Hepatocyte (in vitro differentiated cells): ENCODE data around the gene APBA2. TPM values are rescaled to one million over a fixed set of nuclear protein-coding genes. Genes with fewer than 3 reads are reported as not detected.

Experiments
- DNase-seq: peaks from one replicate; pipeline ENCODE4 v3.0.0-alpha.2; 2016; ENCODE audit warnings: low spot score
- H2AFZ ChIP-seq: fragments of 200-600 bp; sonication (generic); 2 replicates; pipeline ENCODE4 v1.6.0; 2016; ENCODE audit warnings: antibody characterized with exemption, mild to moderate bottlenecking
- H3K27ac ChIP-seq: fragments of 200-600 bp; sonication (generic); 2 replicates; pipeline ENCODE4 v1.5.1; 2016; ENCODE audit warnings: mild to moderate bottlenecking
- H3K27me3 ChIP-seq: fragments of 200-600 bp; sonication (generic); 2 replicates; pipeline ENCODE4 v1.6.1; 2016
- H3K36me3 ChIP-seq: fragments of 200-600 bp; sonication (generic); replicated peaks from 2 replicates; pipeline ENCODE4 v1.5.1; 2016; ENCODE audit warnings: low read depth; ENCODE audit not compliant: insufficient read depth
- H3K4me1 ChIP-seq: fragments of 200-600 bp; sonication (generic); 2 replicates; pipeline ENCODE4 v1.5.1; 2016; ENCODE audit warnings: mild to moderate bottlenecking, moderate library complexity; ENCODE audit not compliant: insufficient read depth
- H3K4me2 ChIP-seq: fragments of 200-600 bp; sonication (generic); 2 replicates; pipeline ENCODE4 v1.6.0; 2016
- H3K4me3 ChIP-seq: fragments of 200-600 bp; sonication (generic); 2 replicates; pipeline ENCODE4 v1.5.1; 2016; ENCODE audit warnings: mild to moderate bottlenecking
- H3K79me2 ChIP-seq: fragments of 200-600 bp; sonication (generic); 2 replicates; pipeline ENCODE4 v1.6.0; 2017; ENCODE audit warnings: mild to moderate bottlenecking
- H3K9me2 ChIP-seq: fragments of 200-600 bp; sonication (generic); replicated peaks from 2 replicates; pipeline ENCODE4 v1.6.0; 2017; ENCODE audit warnings: mild to moderate bottlenecking; ENCODE audit not compliant: insufficient read depth
- H3K9me3 ChIP-seq: fragments of 200-600 bp; sonication (generic); 2 replicates; pipeline ENCODE4 v1.5.1; 2016; ENCODE audit warnings: low read depth, mild to moderate bottlenecking
- H4K20me1 ChIP-seq: fragments of 200-600 bp; sonication (generic); 2 replicates; pipeline ENCODE4 v1.6.0; 2016; ENCODE audit warnings: mild to moderate bottlenecking; ENCODE audit not compliant: insufficient read depth, poor library complexity, severe bottlenecking
- EZH2 ChIP-seq: fragments of 200-600 bp; sonication (generic); IDR thresholded peaks from 2 replicates; pipeline ENCODE4 v1.6.1; 2016; ENCODE audit warnings: antibody characterized with exemption, mild to moderate bottlenecking, borderline replicate concordance
- EZH2phosphoT487 ChIP-seq: fragments of 200-600 bp; sonication (generic); IDR thresholded peaks from one replicate; pipeline ENCODE4 v1.6.1; 2018; ENCODE audit warnings: antibody characterized with exemption, mild to moderate bottlenecking, low read depth, moderate library complexity; ENCODE audit not compliant: unreplicated experiment, severe bottlenecking
- WGBS: methylation state at CpG from one replicate; pipeline ENCODE4 v1.1.6; 2016; ENCODE audit warnings: low lambda C conversion rate; ENCODE audit errors: missing lambda C conversion rate; 5-methylcytosine and 5-hydroxymethylcytosine counted together
- polyA plus RNA-seq: library from polyadenylated mRNA; unstranded; fragments of >200 nt; fragmentation: Nextera tagmentation; extraction: Ambion mirVana; gene quantifications from 2 replicates; pipeline ENCODE4 v1.2.1, GENCODE V29; 2016
- total RNA-seq: library from RNA; depleted of rRNA; stranded (reverse); fragments of >200 nt; gene quantifications from 2 replicates; pipeline ENCODE4 v1.2.3, GENCODE V29; 2014
- TF ChIP-seq, protein P1 (sequence below): fragments of 200-600 bp; sonication (generic); IDR thresholded peaks from 2 replicates; pipeline ENCODE4 v1.5.1; 2016; ENCODE audit warnings: antibody characterized with exemption, mild to moderate bottlenecking; ENCODE audit not compliant: poor library complexity

APBA2 gene
- total and polyA plus RNA-seq, 2 experiments from 2014 or later, result 8.4 to 10.1 TPM

DNA sequence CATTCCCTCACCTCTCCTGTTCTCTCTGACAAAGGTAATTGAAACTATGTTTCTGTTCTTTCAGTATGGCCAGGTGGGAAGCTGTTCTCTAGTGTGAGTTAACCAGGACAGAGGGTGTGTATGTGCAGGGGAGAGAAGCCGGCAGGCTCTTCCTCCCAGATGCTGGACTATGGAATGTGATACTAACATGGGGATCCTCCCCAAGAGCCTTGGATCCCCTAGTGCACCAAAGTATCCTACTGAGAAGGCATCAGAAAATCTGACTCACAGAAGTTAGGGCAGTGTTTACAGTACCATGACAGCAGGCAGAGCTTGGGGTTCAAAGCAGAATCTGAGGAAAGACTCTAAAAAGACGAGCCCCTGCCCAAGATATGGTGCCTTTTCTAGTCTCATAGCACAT is 123.1 kb downstream of the APBA2 start:
- H3K4me3 ChIP-seq, result no peak overlapping the region
- no peaks in the 10 kb centered on the region for H3K36me3 ChIP-seq
- H3K9me2 ChIP-seq, result no peaks in the 10 kb centered on the region
- no peaks in the 10 kb centered on the region for H3K4me1 ChIP-seq
- no peaks in the 10 kb centered on the region for H3K79me2 ChIP-seq
- no peak for DNase-seq
- H4K20me1 ChIP-seq, result no peaks in the 10 kb centered on the region
- H2AFZ ChIP-seq, result no peak overlapping the region
- no peak for TF ChIP-seq EZH2
- no peak for TF ChIP-seq EZH2phosphoT487
- TF ChIP-seq, protein P1, sequence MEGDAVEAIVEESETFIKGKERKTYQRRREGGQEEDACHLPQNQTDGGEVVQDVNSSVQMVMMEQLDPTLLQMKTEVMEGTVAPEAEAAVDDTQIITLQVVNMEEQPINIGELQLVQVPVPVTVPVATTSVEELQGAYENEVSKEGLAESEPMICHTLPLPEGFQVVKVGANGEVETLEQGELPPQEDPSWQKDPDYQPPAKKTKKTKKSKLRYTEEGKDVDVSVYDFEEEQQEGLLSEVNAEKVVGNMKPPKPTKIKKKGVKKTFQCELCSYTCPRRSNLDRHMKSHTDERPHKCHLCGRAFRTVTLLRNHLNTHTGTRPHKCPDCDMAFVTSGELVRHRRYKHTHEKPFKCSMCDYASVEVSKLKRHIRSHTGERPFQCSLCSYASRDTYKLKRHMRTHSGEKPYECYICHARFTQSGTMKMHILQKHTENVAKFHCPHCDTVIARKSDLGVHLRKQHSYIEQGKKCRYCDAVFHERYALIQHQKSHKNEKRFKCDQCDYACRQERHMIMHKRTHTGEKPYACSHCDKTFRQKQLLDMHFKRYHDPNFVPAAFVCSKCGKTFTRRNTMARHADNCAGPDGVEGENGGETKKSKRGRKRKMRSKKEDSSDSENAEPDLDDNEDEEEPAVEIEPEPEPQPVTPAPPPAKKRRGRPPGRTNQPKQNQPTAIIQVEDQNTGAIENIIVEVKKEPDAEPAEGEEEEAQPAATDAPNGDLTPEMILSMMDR, result no peak
- WGBS, result 95% methylated on average over 2 of the region's 2 CpGs
- H3K9me3 ChIP-seq, result no peaks in the 10 kb centered on the region
- no peak overlapping the region for H3K27ac ChIP-seq
- H3K4me2 ChIP-seq, result no peak overlapping the region
- no peaks in the 10 kb centered on the region for H3K27me3 ChIP-seq

DNA sequence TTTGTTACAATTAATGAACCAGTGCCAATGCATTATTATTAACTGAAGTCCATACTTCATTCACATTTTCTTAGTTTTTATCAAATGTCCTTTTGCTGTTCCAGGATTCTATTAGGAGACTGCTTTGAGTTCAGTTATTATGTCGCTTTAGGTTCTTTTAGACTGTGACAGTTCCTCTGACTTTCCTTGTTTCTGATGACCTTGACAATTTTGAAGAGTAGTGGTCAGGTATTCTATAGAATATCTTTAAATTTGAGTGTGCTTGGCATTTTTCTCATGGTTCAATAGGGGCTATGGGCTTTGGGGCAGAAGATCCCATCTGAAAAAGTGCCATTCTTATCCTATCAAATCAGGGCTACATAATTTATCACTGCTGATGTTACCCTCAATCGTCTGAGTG is 126.3 kb downstream of the APBA2 start:
- Histone ChIP-seq H3K27me3 (no peaks in the 10 kb centered on the region), H4K20me1 (no peaks in the 10 kb centered on the region), H3K79me2 (no peaks in the 10 kb centered on the region), H3K4me2 (no peak overlapping the region), H3K9me2 (no peaks in the 10 kb centered on the region), H2AFZ (no peak overlapping the region), H3K9me3 (no peaks in the 10 kb centered on the region), H3K4me3 (no peak overlapping the region), H3K27ac (no peak overlapping the region), H3K4me1 (no peaks in the 10 kb centered on the region), H3K36me3 (no peaks in the 10 kb centered on the region)
- no peak for TF ChIP-seq EZH2phosphoT487
- TF ChIP-seq, protein P1, result no peak
- no peak for TF ChIP-seq EZH2
- DNase-seq, result no peak
- 93% methylated on average over 2 of the region's 2 CpGs for WGBS

DNA sequence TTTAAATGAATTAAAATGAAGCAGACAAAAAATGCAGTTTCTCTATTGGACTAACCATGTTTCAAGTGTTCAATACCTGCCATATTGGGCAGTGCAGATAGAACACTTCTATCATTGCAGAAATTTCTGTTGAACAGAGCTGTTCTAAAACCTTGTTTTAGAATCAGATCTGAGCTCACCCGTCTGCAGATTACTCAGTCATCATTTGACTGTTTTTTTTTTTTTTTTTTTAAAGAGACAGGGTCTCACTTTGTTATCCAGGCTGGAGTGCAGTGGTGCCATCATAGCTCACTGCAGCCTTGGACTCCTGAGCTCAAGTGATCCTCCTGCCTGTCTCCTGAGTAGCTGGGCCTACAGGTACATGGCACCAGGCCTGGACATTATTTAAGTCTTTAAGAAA is 128.7 kb downstream of the APBA2 start:
- no peak for DNase-seq
- Histone ChIP-seq H3K4me3 (no peak overlapping the region), H3K9me3 (no peaks in the 10 kb centered on the region), H4K20me1 (no peaks in the 10 kb centered on the region), H3K9me2 (no peaks in the 10 kb centered on the region), H3K36me3 (no peaks in the 10 kb centered on the region), H3K4me1 (no peaks in the 10 kb centered on the region), H3K27ac (no peak overlapping the region), H2AFZ (no peak overlapping the region), H3K4me2 (no peak overlapping the region), H3K27me3 (no peaks in the 10 kb centered on the region), H3K79me2 (no peaks in the 10 kb centered on the region)
- TF ChIP-seq EZH2, result no peak
- TF ChIP-seq, protein P1, result no peak
- WGBS, result 47% methylated on average over 1 of the region's 1 CpG

DNA sequence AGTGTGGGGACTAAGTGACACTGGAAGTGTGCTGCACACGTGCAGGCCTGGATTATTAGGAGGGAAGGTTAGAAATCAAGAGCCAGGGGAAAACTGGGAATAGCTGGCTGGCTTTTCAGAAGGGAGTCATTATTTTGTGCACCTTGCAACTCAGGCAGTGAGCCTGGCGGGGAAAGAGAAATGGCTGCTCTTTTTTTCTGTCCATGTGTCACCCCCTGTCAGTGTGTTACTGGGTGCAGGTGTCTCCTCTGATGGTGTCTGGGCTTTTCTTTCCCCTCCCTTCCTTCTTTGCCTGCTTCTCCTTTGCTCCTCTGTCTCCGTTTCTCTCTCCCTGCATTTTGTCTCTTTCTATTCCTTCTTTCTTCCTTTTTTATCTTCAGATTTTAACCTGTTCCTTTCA is 130.7 kb downstream of the APBA2 start:
- no peak overlapping the region for H3K4me2 ChIP-seq
- no peaks in the 10 kb centered on the region for H3K9me2 ChIP-seq
- H3K4me3 ChIP-seq, result no peak overlapping the region
- H3K36me3 ChIP-seq, result no peaks in the 10 kb centered on the region
- WGBS, result 95% methylated on average over 3 of the region's 3 CpGs
- no peak overlapping the region for H2AFZ ChIP-seq
- TF ChIP-seq EZH2 (no peak), EZH2phosphoT487 (no peak)
- TF ChIP-seq, protein P1, result no peak
- no peaks in the 10 kb centered on the region for H3K9me3 ChIP-seq
- DNase-seq, result no peak
- H3K27ac ChIP-seq, result no peak overlapping the region
- H4K20me1 ChIP-seq, result no peaks in the 10 kb centered on the region
- H3K4me1 ChIP-seq, result no peaks in the 10 kb centered on the region
- no peaks in the 10 kb centered on the region for H3K27me3 ChIP-seq
- no peaks in the 10 kb centered on the region for H3K79me2 ChIP-seq
